Right lung (tissue), 5 donors: ENCODE measurements around the gene CADM3. TPM values are rescaled to one million over a fixed set of nuclear protein-coding genes. Genes with fewer than 3 reads are reported as not detected.

ENCODE experiments used
- DNase-seq, 2 donors: peaks; one replicate each; pipeline ENCODE4 v3.0.0-alpha.2; 2013
- polyA plus RNA-seq, 5 donors: library from polyadenylated mRNA; unstranded; fragments of 120-200 nt; gene quantifications; one replicate each; pipeline versions ENCODE4 v1.2.1 to v1.2.3, GENCODE V29; 2013; ENCODE audit warnings: inconsistent platforms in 1 of 5, low replicate concordance in 1 of 5; ENCODE audit not compliant: insufficient read length in 5 of 5, insufficient read depth in 1 of 5

Gene CADM3
- polyA plus RNA-seq, 5 donors: 0.93 to 2.5 (median 2.0) TPM

DNA sequence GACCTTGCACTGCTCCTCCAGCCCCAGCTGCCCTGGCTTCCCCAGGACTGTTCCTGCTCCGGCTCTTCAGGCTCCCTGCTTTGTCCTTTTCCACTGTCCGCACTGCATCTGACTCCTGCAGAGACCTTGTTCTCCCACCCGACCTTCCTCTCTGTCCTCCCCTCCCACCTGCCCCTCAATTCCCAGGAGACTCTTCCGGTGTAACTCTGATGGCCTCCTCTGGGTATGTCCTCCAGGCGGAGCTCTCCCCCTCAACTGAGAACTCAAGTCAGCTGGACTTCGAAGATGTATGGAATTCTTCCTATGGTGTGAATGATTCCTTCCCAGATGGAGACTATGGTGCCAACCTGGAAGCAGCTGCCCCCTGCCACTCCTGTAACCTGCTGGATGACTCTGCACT lies 33.8 kb downstream of the CADM3 start:
- no peak for DNase-seq

DNA sequence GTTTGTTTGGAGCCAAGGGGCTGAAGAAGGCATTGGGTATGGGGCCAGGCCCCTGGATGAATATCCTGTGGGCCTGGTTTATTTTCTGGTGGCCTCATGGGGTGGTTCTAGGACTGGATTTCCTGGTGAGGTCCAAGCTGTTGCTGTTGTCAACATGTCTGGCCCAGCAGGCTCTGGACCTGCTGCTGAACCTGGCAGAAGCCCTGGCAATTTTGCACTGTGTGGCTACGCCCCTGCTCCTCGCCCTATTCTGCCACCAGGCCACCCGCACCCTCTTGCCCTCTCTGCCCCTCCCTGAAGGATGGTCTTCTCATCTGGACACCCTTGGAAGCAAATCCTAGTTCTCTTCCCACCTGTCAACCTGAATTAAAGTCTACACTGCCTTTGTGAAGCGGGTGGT lies 34.7 kb downstream of the CADM3 start:
- DNase-seq: no peak

DNA sequence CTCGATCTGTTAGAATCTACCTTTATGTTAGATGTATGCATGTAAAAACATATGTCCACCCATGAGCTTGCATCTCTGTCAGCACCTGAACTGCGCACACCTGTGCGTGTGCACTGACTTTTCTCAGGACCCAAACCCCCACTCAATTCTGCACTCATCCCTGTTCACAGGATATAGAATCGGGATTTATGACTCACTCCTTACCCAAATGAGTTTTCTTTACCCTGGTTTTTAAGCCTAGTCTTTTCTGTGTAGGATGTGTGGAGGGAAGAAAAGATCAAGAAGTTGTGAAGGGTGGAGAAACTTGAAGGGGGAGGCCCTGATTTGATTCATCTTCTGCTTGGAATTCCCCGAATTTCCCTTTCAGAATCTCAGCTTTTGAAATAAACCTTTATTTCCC lies 35.7 kb downstream of the CADM3 start:
- no peak for DNase-seq

DNA sequence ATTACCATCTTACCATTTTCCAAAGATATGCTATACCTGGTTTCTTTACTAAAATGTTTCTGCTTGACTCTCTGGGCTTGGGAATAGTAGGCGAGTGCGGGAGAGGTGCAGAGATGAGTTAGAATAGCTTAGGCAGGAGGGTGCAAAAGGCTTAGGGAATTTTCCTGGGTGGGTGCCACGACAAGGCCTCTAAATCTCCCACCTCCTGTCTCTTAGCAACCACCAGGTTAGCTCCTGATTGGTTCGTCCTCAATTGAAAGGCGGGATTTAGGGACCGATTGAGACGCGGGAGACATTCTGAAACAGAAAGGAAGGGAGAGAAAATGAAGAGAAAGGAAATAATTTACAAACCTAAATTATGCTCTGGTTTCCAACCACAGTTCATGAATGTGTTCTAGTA lies 36.4 kb downstream of the CADM3 start:
- DNase-seq: no peak

DNA sequence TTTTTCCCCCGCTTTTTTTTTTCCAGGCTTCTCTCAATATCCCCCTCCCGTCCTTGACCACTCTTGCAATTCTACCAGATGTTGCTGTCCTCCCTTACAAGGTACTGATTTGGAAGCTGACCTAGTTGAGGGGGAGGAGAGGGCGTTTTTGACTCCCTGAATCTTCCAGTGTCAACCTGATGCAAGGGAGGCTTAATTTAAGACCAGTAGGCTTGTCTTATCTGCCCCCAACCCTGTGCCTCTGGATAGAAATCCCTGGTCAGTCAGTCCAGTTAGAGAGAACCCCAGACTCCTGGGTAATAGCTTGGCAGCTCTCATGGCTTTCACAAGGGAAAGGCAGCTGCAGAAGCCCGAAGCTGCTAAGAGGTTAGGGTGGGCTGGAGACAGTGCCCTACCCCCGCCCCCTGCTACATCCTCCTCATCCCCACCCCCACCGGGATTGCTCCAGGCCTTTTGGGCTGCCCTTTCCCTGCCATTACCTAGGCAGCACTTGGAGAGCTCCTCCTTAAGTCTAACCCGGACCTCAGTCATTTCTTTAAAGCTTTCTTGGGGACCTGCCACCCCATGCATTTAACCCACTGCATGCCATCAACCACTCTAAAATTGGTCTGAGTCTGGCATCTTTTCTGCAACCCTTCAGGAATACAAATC lies 36.9 kb downstream of the CADM3 start:
- no peak for DNase-seq

DNA sequence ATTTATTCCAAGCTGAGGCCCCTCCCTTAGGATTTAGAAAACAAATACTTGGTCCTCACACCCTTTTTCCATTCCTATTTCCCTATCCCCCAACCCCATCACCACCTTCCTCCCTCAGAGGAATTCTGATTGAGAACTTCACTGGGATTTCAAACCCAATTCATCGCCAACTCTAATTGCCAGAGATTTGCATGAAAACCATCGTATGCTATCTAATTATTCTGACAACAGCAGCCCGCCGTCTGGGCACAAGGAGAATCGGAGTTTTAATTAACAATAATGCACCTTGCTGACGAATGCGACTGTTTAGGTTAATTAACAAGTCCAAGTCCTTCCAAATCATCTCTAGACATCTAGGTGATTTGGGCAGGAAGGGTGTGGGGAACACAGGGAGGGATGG lies 37.6 kb downstream of the CADM3 start:
- DNase-seq: no peak

DNA sequence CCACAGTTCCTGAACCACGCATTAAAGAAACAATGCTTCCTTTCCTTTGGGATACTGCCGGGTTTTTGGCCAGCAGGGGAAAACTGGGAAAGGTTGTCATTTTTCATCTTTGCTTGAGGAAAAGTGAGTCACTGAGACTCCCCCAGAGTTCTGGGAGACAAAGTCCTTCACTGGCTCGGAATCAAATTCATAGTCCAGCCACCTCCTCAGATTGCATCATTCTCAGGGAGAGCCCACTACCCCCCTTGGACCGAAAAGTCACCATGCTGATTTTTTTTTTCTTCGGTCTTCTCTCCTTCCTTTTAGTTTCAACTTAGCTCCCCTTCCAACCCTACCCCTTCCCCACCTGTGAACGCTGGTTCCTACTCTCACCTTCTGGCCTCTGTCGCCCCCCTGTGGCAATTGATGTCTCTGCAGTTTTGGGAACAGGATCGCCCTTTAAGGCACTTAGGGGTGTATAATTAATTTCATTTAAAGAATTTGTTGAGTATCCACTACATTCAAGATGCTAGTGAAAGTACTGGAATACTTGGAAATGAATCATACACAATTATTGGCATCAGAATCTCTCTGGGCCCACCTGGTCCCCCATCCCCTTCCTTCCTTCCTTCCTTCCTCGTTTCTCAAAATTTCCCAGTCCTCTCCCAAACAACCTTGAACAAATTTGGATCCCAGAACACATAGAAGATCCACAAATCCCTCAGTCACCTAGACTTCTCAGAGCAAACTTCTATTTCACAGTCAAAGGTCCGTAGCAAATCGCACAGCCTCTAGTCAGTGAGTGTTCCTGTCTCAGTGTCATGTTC lies 40.1 kb downstream of the CADM3 start:
- no peak for DNase-seq

DNA sequence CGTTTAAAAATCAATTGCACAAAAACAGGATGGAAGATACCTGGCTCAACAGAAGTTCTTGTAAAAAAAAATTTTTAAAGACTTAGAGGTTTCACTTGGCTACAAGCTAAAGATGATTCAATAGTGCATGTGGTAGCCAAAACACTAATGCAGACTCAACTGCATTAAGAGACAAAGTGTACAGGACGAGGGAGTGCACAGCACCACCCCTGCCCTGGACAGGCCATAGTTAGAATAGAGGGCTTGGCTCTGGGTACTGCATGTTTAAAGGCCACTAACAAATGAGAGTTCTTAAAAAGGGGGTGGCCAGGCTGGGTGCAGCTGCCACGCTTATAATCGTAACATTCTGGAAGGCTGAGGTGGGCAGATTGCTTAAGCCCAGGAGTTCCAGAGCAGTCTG lies 41.2 kb downstream of the CADM3 start:
- DNase-seq: no peak

DNA sequence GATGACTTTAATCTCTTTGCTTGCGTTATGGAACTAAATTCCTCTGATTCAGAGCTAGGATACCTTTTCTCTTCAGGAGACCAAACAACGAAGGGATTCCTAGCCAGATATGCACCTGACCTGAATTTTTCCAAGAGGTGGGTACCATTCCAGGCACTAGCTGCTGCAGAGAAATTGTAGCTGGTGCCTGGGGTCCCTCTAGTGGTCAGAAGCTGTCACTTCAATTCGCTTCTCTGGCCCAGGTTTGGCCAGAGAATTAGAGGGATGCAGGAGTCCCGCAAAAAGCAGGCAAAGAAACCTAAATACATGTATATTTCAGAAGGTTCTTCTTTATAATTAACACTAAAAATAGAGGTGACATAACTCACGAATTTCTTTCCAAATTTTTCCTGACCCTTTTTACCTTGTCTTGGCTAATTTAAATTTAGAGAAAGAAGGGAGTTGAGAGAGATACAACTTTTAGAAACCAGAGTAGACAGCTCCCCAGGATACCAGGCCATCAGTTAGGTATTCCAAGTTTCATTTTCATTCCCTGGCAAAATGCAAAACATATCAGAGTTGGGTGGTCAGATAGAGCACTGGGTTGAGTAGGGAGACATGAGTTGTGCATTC lies 42.8 kb downstream of the CADM3 start:
- peak in 1 of 2 donors; percentile 14 for DNase-seq

DNA sequence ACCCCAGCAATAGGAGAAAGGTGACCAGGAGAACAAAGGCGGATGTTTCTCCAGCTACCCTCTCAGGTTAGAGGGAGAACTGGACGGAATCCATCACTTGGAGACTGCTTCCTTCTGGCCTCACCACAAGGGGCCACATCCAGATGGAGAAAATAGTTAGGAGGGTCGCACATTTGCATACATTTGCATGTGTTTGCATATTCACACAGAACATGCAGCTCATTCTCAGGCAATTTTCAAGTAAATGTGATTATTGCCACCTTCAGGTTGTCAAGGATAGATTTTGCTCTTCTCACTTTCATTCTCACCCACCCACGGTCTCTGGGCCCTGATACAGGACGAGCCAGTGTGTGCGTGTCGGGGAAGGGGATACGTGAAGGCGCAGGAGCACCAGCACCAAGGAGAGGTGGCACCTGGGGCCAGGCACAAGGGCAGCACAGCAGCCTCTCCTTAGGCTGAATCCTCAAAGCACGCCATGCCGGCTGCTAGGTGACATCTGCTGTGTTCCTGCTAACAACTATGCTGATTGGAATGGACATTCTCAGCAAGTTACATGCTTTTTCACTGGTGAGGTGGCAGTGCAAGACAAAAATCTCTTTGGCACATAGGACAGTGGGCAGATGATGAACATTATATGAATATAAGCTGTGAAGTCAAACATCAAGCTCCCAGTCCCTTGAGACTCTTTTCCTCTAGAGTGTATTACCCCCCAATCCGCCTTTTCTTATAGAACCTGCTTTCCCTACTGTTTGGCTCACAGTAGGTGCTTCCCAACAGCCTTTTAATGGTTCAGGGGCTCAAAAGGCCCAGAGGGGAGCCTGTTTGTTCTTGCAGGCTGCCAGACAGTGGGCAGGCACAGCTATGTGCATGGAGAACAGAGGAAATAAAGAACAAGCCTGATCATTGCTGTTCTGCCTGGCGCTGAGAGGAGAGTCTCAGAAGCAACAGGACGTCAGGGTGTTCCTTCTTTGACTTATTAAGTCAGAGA lies 47.5 kb downstream of the CADM3 start:
- DNase-seq: no peak

DNA sequence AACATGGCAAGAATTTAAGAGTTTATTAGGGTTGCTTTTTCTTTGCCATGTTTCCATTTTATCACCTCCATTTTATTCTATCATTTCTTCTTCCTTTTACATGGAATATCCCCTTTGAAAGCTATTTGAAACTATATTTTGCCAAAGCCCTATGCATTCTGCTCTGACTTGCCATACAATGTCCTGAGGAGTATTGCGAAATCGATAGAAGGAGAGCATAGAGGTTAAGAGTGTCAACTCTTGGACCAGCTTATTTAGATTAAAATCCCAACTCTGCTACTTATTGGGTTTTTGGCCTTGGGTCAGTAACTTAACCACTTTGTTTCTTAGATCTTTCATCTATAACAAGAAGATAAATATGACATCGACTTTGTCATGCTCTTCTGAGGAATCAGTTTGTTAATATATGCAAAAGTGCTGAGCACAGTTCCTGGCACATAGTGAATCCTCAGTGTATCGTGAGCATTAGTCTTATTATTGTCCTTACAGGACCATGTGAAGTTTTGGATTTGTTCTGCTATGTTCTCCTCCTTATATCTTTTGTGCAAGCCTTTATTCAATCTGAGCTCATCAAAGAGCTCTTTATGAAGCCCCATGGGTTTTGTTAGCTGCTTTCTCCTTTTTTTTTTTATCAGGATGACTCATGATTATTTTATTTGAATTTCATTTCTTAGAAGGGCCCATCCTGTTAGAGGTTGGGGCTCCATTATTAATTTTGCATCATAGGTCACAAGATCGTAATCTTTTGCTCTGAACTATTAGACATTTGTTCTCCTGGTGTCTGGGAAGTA lies 50.9 kb downstream of the CADM3 start:
- no peak for DNase-seq

DNA sequence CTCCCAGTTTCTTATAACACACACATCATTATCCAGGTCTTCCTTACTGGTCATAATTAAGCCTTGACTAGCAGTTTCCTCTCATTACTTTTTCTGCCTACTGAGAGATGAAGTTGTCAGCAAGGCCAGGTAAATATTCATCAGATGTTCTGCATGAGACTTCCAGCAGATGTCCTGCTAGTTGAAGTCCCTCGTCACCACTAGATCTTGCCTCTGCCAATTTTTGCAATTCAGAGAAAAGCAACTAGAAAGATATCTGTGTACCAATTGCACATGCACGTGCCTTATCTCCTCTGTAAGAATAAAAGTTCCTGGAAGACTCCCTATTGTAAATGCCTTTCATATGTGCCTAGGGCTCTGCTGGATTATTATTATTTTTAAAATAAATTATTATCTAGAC lies 51.6 kb downstream of the CADM3 start:
- DNase-seq: no peak

DNA sequence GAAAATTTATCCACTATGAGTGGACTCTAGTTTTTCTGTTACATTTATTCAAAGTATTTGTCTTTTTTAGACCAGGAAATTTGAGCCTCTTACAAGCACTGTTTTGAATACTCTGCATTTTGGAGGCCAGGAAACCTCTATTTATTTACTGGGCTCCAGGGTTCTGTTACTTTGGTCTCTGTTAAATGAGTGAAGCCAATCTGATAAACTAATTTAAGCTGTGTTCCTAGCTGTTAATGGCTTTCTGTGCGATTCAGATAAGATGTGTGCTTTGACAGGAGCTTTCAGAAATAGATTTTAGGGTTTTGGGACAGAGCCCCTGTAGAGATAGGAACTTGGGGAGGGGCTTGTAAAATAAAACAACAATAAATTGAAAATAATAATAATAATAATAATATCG lies 57.1 kb downstream of the CADM3 start:
- no peak for DNase-seq

DNA sequence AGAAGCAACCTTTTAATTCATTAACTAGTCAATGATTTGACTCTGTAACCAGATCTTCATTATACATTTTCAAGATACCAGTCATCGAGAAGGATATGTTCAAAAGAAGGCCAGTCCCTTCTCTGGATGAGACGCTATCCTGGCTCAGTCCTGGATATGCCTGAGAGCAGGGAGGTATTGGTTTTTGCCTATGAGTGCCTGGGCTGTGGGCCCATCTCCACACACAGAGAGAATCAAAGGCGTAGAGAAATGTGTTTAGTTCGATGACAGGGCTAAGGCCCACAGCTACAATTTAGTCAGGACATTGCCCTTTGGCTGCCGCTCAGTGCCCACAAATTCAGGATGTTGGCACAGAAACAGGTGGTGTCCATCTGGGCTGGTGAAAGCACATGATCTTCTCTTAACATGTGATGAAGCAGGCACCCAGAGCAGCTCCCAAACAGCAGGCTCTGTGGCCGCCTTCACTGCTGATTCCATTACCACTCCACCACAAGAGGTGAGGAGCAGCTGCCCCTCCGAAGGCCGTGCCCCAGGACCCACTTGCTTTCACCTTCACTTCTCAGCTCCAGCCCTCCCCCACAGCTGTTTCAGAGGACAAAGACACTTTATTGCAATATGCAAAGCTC lies 58.0 kb downstream of the CADM3 start:
- DNase-seq: no peak

DNA sequence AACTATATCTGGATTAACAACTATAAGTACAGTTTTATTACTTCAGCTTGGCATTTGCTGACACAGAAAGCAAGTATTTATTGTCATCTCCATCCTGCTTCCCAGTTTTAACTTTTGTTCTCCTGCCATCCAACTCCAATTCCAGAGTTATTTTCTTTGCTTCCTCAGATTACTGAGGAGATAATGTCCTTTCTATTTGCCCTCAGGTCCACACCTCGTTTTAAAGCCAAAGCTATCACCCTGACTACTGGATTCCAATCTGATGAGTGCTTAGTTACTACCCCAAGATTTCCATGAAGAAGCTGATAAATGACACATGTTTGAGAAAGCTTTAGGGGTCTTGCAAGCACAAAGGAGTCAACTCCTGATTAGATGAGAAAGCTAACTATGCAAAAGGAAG lies 58.5 kb downstream of the CADM3 start:
- no peak for DNase-seq

DNA sequence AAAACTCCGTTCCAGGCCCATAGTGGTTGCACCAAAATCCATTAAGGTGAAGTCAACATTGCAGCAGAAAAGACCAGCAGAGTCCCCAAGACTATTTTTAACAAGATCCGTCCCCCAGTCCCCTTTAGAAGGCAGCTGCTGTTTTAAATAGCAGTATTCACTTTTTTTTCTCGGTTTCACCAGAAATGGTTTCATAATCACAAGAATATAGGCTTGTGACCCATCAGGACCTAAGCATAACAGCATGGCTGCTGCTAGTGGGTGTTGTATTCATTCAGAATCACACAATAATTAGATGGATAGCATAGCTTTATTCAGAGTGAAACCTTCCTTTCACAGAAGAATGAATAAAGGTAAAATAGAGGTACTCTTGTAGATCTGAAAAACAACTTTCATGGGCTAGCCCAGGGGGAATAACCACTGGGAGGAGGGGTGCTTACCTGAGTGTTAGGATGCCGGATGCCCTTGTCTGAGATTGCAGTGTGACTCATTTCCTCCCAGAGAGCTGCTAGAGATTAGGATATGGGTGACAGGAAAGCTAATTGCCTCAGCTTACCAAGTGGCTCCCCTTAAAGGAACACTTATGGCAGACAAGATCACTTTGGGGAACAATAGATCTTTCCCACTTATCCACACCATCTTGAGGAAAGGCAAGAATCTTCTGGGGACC lies 68.3 kb downstream of the CADM3 start:
- no peak for DNase-seq

DNA sequence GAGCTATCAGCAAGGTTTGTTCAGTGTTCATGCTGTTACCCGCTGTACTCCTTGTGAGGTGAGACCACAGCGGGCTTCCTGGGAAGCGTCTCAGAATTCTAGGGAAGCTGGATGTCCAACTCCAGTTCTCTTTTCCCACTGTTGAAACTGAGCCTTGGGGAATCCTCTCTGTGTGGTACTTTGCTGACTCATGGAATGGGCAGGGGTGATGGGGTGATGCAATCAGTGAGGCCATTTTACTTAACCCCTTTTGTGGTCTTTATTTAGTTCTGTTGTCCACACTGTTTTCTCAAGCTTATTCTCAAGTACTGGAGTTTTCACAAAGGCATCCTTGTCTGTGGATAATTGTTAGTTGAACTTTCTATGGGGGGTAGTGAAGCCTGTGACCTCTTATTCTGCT lies 75.9 kb downstream of the CADM3 start:
- DNase-seq: no peak

DNA sequence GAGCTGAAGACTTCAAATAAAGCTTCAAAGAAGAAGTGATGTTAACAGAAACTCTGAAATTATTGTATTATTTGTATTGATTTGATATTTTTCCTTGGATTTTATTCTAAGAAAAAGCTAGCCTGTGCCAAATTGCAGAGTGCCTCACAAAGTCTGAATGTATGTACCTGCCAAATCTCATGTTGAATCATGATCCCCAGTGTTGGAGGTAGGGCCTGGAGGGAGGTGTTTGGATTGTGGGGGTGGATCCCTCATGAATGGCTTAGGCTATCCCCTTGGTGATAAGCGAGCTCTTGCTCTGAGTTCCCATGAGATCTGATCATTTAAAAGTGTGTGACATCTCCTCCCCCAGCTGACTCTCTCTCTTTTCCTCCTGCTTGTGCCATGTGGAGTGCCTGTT lies 76.9 kb downstream of the CADM3 start:
- no peak for DNase-seq

DNA sequence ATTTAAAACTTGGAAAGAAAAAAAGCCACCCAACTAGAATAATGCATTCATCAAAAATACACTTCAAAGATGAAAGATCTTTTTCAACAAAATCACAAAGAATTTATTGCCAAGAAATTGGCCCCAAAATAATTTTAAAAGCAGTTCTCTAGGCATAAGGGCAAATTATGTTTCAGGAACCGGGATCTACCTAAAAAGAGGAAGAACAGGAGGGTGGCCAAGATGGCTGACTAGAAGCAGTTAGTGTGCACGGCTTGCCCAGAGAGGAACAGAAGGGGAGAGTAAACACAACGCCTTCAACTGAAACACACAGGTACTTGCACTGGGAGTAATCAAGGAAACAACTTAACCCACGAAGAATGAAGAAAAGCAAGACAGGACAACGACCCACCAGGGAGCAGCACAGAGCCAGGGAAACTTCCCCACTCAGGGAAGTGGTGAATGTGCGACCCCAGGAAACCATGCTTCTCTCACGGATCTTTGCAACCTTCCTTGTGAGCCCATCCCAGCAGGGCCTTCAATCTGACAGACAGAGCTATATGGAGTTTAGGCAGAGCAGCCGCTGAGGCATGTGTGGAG lies 79.3 kb downstream of the CADM3 start:
- no peak for DNase-seq
